Upper lobe of left lung (tissue), 6 donors: ENCODE data around the gene TMEM62. TPM values are rescaled to one million over a fixed set of nuclear protein-coding genes. Genes with fewer than 3 reads are reported as not detected.

ENCODE experiments used
- ATAC-seq, 2 donors: fragments of 200-7000 bp; cut with Tn5 transposase; one replicate each; pipeline ENCODE4 v1.9.1; 2022; ENCODE audit warnings: mild to moderate bottlenecking in 2 of 2, moderate library complexity in 2 of 2; ENCODE audit not compliant: low FRiP score in 2 of 2
- DNase-seq, 2 donors: peaks; one replicate each; pipeline ENCODE4 v3.0.0-alpha.2; 2019 to 2020
- H3K27ac ChIP-seq, 4 donors: fragments of 200-600 bp; sonication (generic); one replicate each; pipeline ENCODE4 v1.5.1; 2016 to 2019
- H3K27me3 ChIP-seq, 4 donors: fragments of 200-600 bp; sonication (generic); one replicate each; pipeline ENCODE4 v1.5.1; 2017 to 2019
- H3K36me3 ChIP-seq, 4 donors: fragments of 200-600 bp; sonication (generic); one replicate each; pipeline ENCODE4 v1.5.1; 2016 to 2019
- H3K4me1 ChIP-seq, 4 donors: fragments of 200-600 bp; sonication (generic); one replicate each; pipeline ENCODE4 v1.5.1; 2018 to 2019
- H3K4me3 ChIP-seq, 4 donors: fragments of 200-600 bp; sonication (generic); one replicate each; pipeline ENCODE4 v1.5.1; 2017 to 2019; ENCODE audit warnings: mild to moderate bottlenecking in 2 of 4, moderate library complexity in 1 of 4
- H3K9me3 ChIP-seq, 4 donors: fragments of 200-600 bp; sonication (generic); one replicate each; pipeline ENCODE4 v1.5.1; 2018 to 2019
- CTCF ChIP-seq, 6 experiments: fragments of 450-650 bp in 4 of 6; fragments of 200-600 bp in 2 of 6; sonication (generic) in 2 of 6; IDR thresholded peaks; one replicate each; pipeline ENCODE4 v1.5.1; 2016 to 2019; ENCODE audit warnings: antibody characterized with exemption in 6 of 6
- EP300 ChIP-seq, 4 donors: sonication (generic); formaldehyde crosslinking; IDR thresholded peaks; one replicate each; pipeline ENCODE4 v1.5.1; 2017; ENCODE audit warnings: antibody characterized with exemption in 4 of 4, control low read depth in 2 of 4
- POLR2A ChIP-seq, 4 donors: fragments of 450-650 bp; IDR thresholded peaks; one replicate each; pipeline ENCODE4 v1.5.1; 2016 to 2017; ENCODE audit warnings: antibody characterized with exemption in 4 of 4, mild to moderate bottlenecking in 2 of 4
- POLR2AphosphoS5 ChIP-seq, 2 donors: sonication (generic); formaldehyde crosslinking; IDR thresholded peaks; one replicate each; pipeline ENCODE4 v1.5.1; 2017; ENCODE audit warnings: antibody characterized with exemption in 2 of 2
- WGBS, 2 donors: methylation state at CpG; one replicate each; pipeline ENCODE4 v1.1.5; 2017 to 2018; 5-methylcytosine and 5-hydroxymethylcytosine counted together
- total RNA-seq, 6 donors: library from RNA; depleted of rRNA in 4 of 6; stranded (reverse); fragments of >200 nt in 4 of 6; gene quantifications; one replicate each; pipeline versions ENCODE4 v1.1.0 to v1.2.1, GENCODE V29; 2016 to 2021
- donor health status: DM: no; HTN: no; CAD: no; lungs with moderate emphysema.
- donor health status: DM: no; HTN: yes; CAD: no; lungs with severe emphysema.

The TMEM62 gene
- total RNA-seq, 6 donors from 2014 or later = 20.9 to 45.1 (median 25.1) TPM

- Histone ChIP-seq H3K4me1 (peaks cover 6 to 24% (median 18%) of the 10 kb centered on the region in 4 donors), H3K27ac (peak overlapping the region; percentile 95 to 98 (median 96)), H3K27me3 (no peaks in the 10 kb centered on the region), H3K9me3 (no peaks in the 10 kb centered on the region), H3K36me3 (peaks cover 6 to 21% (median 13%) of the 10 kb centered on the region in 4 donors), H3K4me3 (peak overlapping the region in 2 of 4 donors; percentile 84 to 98)
- no peak for ATAC-seq
- TF ChIP-seq POLR2AphosphoS5 (IDR thresholded peaks at IDR 0.05) (no peak), CTCF (IDR thresholded peaks at IDR 0.05) (no peak), EP300 (IDR thresholded peaks at IDR 0.05) (no peak), POLR2A (IDR thresholded peaks at IDR 0.05) (no peak)
- DNase-seq = no peak
- WGBS, 2 donors = 78 to 79% methylated on average over 9 of the region's 9 CpGs
Observed at GRCh38 chr15:43184407-43185124, 51.2 kb downstream of the TMEM62 start.

- Histone ChIP-seq H3K4me1 (peaks cover 6 to 24% (median 21%) of the 10 kb centered on the region in 4 donors), H3K27me3 (no peaks in the 10 kb centered on the region), H3K4me3 (peak within 1 kb of the TSS; percentile 73 to 98 (median 91)), H3K36me3 (peaks cover 6 to 29% (median 20%) of the 10 kb centered on the region in 4 donors), H3K9me3 (no peaks in the 10 kb centered on the region), H3K27ac (peak within 1 kb of the TSS; percentile 95 to 98 (median 96))
- peak; percentile 99 to 100 for DNase-seq
- peak; percentile 98 to 99 for ATAC-seq
- peak in 5 of 6 experiments; percentile 14 to 47 (median 36) for TF ChIP-seq CTCF (IDR thresholded peaks at IDR 0.05)
- no peak for TF ChIP-seq EP300 (IDR thresholded peaks at IDR 0.05)
- TF ChIP-seq POLR2A (IDR thresholded peaks at IDR 0.05) = peak; percentile 30 to 94 (median 73)
- peak; percentile 95 to 97 for TF ChIP-seq POLR2AphosphoS5 (IDR thresholded peaks at IDR 0.05)
- 1% methylated on average over 25 to 60 of the region's 69 CpGs for WGBS, 2 donors
Observed at GRCh38 chr15:43185157-43186002, 52.0 kb downstream of the TMEM62 start, which contains the start of gene CCNDBP1. CCNDBP1 (plus strand) TSS chr15:43185403; CDS start chr15:43185499, 96 bp downstream.

GRCh38 chr15:43186003-43186353 is 52.6 kb downstream of the TMEM62 start:
- Histone ChIP-seq H3K27me3 (no peaks in the 10 kb centered on the region), H3K4me1 (peaks cover 6 to 24% (median 21%) of the 10 kb centered on the region in 4 donors), H3K27ac (peak overlapping the region; percentile 95 to 98 (median 96)), H3K9me3 (no peaks in the 10 kb centered on the region), H3K4me3 (peak overlapping the region; percentile 73 to 98 (median 91)), H3K36me3 (peaks cover 9 to 31% (median 26%) of the 10 kb centered on the region in 4 donors)
- 2 to 3% methylated on average over 13 of the region's 13 CpGs for WGBS, 2 donors
- DNase-seq (no peak), ATAC-seq (peak; percentile 20 to 24)
- TF ChIP-seq POLR2A (IDR thresholded peaks at IDR 0.05) = no peak
- TF ChIP-seq POLR2AphosphoS5 (IDR thresholded peaks at IDR 0.05) = peak in 1 of 2 donors; percentile 8

GRCh38 chr15:43187544-43188155 is 54.3 kb downstream of the TMEM62 start:
- Histone ChIP-seq H3K4me1 (peaks cover 6 to 24% (median 21%) of the 10 kb centered on the region in 4 donors), H3K27me3 (no peaks in the 10 kb centered on the region), H3K27ac (no peak overlapping the region), H3K9me3 (no peaks in the 10 kb centered on the region), H3K36me3 (peaks cover 18 to 41% (median 35%) of the 10 kb centered on the region in 4 donors), H3K4me3 (no peak overlapping the region)
- DNase-seq (no peak), ATAC-seq (no peak)
- TF ChIP-seq CTCF (IDR thresholded peaks at IDR 0.05) (peak in 5 of 6 experiments; percentile 31 to 50 (median 43)), EP300 (IDR thresholded peaks at IDR 0.05) (no peak), POLR2AphosphoS5 (IDR thresholded peaks at IDR 0.05) (no peak)
- 69 to 86% methylated on average over 2 of the region's 2 CpGs for WGBS, 2 donors
